Activated naive CD8-positive, alpha-beta T cell treated with anti-CD3 and anti-CD28 coated beads, Interleukin-2, amount 50 U/mL, for 24 hours (primary cell): ENCODE data around the gene TEX261.

ENCODE experiments used
- ATAC-seq: fragments of 150-1000 bp; cut with Tn5 transposase; one replicate; pipeline ENCODE4 v1.10.0; 2021
- DNase-seq: peaks from one replicate; pipeline ENCODE4 v3.0.0; 2021
- H3K27ac Mint-ChIP-seq: one replicate; pipeline ENCODE4 v1.8.0; 2021; ENCODE audit warnings: mild to moderate bottlenecking, mixed read lengths
- H3K27me3 Mint-ChIP-seq: one replicate; pipeline ENCODE4 v1.8.0; 2021; ENCODE audit warnings: mixed read lengths
- H3K36me3 Mint-ChIP-seq: one replicate; pipeline ENCODE4 v1.8.0; 2021; ENCODE audit warnings: low read depth, mixed read lengths
- H3K4me1 Mint-ChIP-seq: one replicate; pipeline ENCODE4 v1.8.0; 2021; ENCODE audit warnings: mixed read lengths
- H3K4me3 Mint-ChIP-seq: one replicate; pipeline ENCODE4 v1.8.0; 2021; ENCODE audit warnings: mild to moderate bottlenecking, moderate library complexity, mixed read lengths
- H3K9me3 Mint-ChIP-seq: one replicate; pipeline ENCODE4 v1.8.0; 2021; ENCODE audit warnings: mixed read lengths

Gene TEX261

GRCh38 chr2:70961648-70961994 lies 33.1 kb downstream of the TEX261 start:
- H3K27me3 Mint-ChIP-seq: peaks cover 21% of the 10 kb centered on the region
- DNase-seq (no peak), ATAC-seq (no peak)
- peaks cover 6% of the 10 kb centered on the region for H3K4me1 Mint-ChIP-seq
- H3K9me3 Mint-ChIP-seq: no peaks in the 10 kb centered on the region
- no peak overlapping the region for H3K27ac Mint-ChIP-seq
- no peaks in the 10 kb centered on the region for H3K36me3 Mint-ChIP-seq
- no peak overlapping the region for H3K4me3 Mint-ChIP-seq

GRCh38 chr2:70960833-70961647 lies 33.6 kb downstream of the TEX261 start:
- H3K9me3 Mint-ChIP-seq: no peaks in the 10 kb centered on the region

GRCh38 chr2:70959851-70960832 lies 34.5 kb downstream of the TEX261 start:
- no peak for DNase-seq

More at GRCh38 chr2:70960833-70961647, 33.6 kb downstream of the TEX261 start:
- Mint-ChIP-seq H3K36me3 (no peaks in the 10 kb centered on the region), H3K27me3 (peaks cover 22% of the 10 kb centered on the region), H3K27ac (no peak overlapping the region), H3K4me1 (peaks cover 6% of the 10 kb centered on the region), H3K4me3 (no peak overlapping the region)
- ATAC-seq (no peak), DNase-seq (no peak)

GRCh38 chr2:70959271-70959761 lies 35.4 kb downstream of the TEX261 start:
- DNase-seq (no peak), ATAC-seq (peak; percentile 49)
- peaks cover 32% of the 10 kb centered on the region for H3K27me3 Mint-ChIP-seq
- H3K4me3 Mint-ChIP-seq: no peak overlapping the region
- no peak overlapping the region for H3K27ac Mint-ChIP-seq
- no peaks in the 10 kb centered on the region for H3K36me3 Mint-ChIP-seq
- H3K4me1 Mint-ChIP-seq: no peaks in the 10 kb centered on the region
- no peaks in the 10 kb centered on the region for H3K9me3 Mint-ChIP-seq

More at GRCh38 chr2:70959851-70960832, 34.5 kb downstream of the TEX261 start:
- peaks cover 4% of the 10 kb centered on the region for H3K4me1 Mint-ChIP-seq
- ATAC-seq: no peak
- H3K27me3 Mint-ChIP-seq: peaks cover 28% of the 10 kb centered on the region
- H3K9me3 Mint-ChIP-seq: no peaks in the 10 kb centered on the region
- no peak overlapping the region for H3K27ac Mint-ChIP-seq
- no peaks in the 10 kb centered on the region for H3K36me3 Mint-ChIP-seq
- no peak overlapping the region for H3K4me3 Mint-ChIP-seq

- no peaks in the 10 kb centered on the region for H3K36me3 Mint-ChIP-seq
- H3K4me1 Mint-ChIP-seq: no peaks in the 10 kb centered on the region
- H3K9me3 Mint-ChIP-seq: no peaks in the 10 kb centered on the region
- DNase-seq: no peak
- no peak overlapping the region for H3K4me3 Mint-ChIP-seq
- peaks cover 27% of the 10 kb centered on the region for H3K27me3 Mint-ChIP-seq
- ATAC-seq: no peak
- H3K27ac Mint-ChIP-seq: no peak overlapping the region
Measured at GRCh38 chr2:70958759-70959158, 35.9 kb downstream of the TEX261 start.

DNA sequence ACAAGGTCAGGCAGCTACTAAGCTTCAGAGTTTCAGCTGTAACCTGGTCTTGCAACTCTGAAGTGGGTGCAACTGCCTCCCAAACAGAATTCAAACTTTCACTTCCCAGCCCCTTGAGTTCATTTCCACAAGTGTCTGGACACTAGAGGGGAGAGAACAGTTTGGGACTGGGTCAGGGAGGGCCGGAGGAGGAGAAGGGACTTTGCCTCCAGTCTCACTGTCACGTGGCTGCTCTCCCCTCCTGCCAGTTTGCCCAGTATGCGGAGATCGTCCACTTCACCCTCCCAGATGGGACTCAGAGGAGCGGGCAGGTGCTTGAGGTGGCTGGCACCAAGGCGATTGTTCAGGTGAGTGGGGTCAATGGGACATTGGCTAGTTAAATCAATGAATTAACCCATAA lies 36.9 kb downstream of the TEX261 start:
- Mint-ChIP-seq H3K27me3 (peaks cover 21% of the 10 kb centered on the region), H3K27ac (no peak overlapping the region), H3K36me3 (no peaks in the 10 kb centered on the region), H3K4me3 (no peak overlapping the region), H3K4me1 (no peaks in the 10 kb centered on the region), H3K9me3 (no peaks in the 10 kb centered on the region)
- DNase-seq: no peak
- no peak for ATAC-seq

GRCh38 chr2:70956141-70956540 lies 38.5 kb downstream of the TEX261 start:
- H3K4me3 Mint-ChIP-seq: no peak overlapping the region
- no peaks in the 10 kb centered on the region for H3K36me3 Mint-ChIP-seq
- H3K4me1 Mint-ChIP-seq: no peaks in the 10 kb centered on the region
- DNase-seq: no peak
- H3K27me3 Mint-ChIP-seq: peaks cover 18% of the 10 kb centered on the region
- ATAC-seq: no peak
- H3K9me3 Mint-ChIP-seq: no peaks in the 10 kb centered on the region
- no peak overlapping the region for H3K27ac Mint-ChIP-seq

- no peak overlapping the region for H3K4me3 Mint-ChIP-seq
- peaks cover 18% of the 10 kb centered on the region for H3K27me3 Mint-ChIP-seq
- H3K36me3 Mint-ChIP-seq: no peaks in the 10 kb centered on the region
- H3K9me3 Mint-ChIP-seq: no peaks in the 10 kb centered on the region
- H3K4me1 Mint-ChIP-seq: no peaks in the 10 kb centered on the region
- ATAC-seq (no peak), DNase-seq (no peak)
- no peak overlapping the region for H3K27ac Mint-ChIP-seq
Measured at GRCh38 chr2:70954886-70955285, 39.8 kb downstream of the TEX261 start.

- H3K4me3 Mint-ChIP-seq: no peak overlapping the region
- no peak for DNase-seq
- no peaks in the 10 kb centered on the region for H3K36me3 Mint-ChIP-seq
- peaks cover 19% of the 10 kb centered on the region for H3K27me3 Mint-ChIP-seq
- no peaks in the 10 kb centered on the region for H3K9me3 Mint-ChIP-seq
- H3K4me1 Mint-ChIP-seq: peaks cover 12% of the 10 kb centered on the region
- no peak overlapping the region for H3K27ac Mint-ChIP-seq
- no peak for ATAC-seq
Measured at GRCh38 chr2:70949086-70949485, 45.6 kb downstream of the TEX261 start.

DNA sequence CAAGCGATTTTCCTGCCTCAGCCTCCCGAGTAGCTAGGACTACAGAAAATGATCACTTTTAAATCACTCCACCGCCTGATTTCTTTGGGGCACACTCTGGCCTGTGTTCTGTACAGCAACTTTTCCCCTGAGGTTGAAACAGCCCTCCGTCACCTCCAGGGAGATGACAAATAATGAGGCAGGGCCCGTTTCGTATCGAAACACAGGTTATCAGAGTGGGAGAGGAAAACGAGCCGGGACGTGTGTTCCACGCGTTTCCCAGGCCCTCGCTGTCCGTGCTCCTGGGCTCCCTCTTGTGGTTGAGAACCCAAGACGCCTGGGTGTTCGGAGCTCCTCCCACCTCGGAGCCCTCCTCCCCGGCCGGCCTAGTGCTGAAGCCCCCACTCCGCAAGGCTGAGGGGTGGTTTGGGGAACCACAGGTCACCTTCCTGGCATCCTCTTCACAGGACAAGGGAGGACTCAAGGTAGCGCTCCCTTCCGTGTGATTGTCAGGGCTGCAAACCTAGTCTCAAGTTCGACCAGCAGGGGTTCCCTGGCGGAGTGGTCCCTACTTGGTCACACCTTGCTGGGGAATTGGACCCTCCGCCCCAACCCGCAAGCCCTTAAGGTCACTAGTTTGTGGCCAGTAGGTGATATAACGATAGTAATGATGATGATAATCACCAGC lies 46.2 kb downstream of the TEX261 start:
- Mint-ChIP-seq H3K4me3 (peak overlapping the region; percentile 75), H3K36me3 (no peaks in the 10 kb centered on the region), H3K4me1 (peaks cover 12% of the 10 kb centered on the region), H3K9me3 (no peaks in the 10 kb centered on the region), H3K27me3 (peaks cover 18% of the 10 kb centered on the region), H3K27ac (peak overlapping the region; percentile 14)
- ATAC-seq (peak; percentile 88), DNase-seq (peak; percentile 87)

DNA sequence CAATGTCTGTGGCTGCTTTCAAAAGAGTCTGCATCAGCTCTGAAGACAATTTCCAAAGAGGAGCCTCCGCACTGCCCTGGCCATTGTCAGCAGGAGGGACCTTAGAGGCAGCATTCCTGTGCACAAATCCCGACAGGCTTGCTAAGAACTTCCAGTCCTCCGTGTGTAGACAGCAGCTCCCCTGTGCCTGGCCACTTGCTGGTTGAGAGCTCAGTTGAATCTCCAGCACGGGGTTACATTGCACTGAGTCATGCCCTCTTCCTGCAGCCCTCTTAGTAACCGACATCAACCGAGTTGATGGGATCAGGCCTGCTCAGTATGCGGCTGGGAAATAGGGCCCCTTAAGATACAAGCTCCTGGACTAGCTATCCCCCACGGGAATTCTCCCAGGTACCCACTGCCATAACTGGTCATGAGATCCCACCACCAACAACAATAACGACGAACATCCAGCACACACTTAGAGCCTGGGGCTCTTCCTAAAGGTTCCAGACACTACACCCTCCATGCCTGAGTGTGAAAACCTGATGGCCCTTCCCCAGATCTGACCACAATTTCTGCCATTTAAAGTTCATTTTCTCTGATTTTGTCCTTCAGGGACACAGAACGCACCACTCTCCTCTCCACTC lies 47.0 kb downstream of the TEX261 start:
- no peaks in the 10 kb centered on the region for H3K9me3 Mint-ChIP-seq
- H3K27ac Mint-ChIP-seq: no peak overlapping the region
- H3K27me3 Mint-ChIP-seq: peaks cover 17% of the 10 kb centered on the region
- H3K4me1 Mint-ChIP-seq: peaks cover 12% of the 10 kb centered on the region
- peak overlapping the region; percentile 75 for H3K4me3 Mint-ChIP-seq
- no peaks in the 10 kb centered on the region for H3K36me3 Mint-ChIP-seq
- ATAC-seq: peak; percentile 53
- peak; percentile 17 for DNase-seq

- H3K4me1 Mint-ChIP-seq: peaks cover 12% of the 10 kb centered on the region
- no peaks in the 10 kb centered on the region for H3K36me3 Mint-ChIP-seq
- H3K9me3 Mint-ChIP-seq: no peaks in the 10 kb centered on the region
- H3K27ac Mint-ChIP-seq: no peak overlapping the region
- H3K4me3 Mint-ChIP-seq: no peak overlapping the region
- H3K27me3 Mint-ChIP-seq: peaks cover 19% of the 10 kb centered on the region
- ATAC-seq (no peak), DNase-seq (peak; percentile 52)
Measured at GRCh38 chr2:70946832-70947442, 47.7 kb downstream of the TEX261 start.

DNA sequence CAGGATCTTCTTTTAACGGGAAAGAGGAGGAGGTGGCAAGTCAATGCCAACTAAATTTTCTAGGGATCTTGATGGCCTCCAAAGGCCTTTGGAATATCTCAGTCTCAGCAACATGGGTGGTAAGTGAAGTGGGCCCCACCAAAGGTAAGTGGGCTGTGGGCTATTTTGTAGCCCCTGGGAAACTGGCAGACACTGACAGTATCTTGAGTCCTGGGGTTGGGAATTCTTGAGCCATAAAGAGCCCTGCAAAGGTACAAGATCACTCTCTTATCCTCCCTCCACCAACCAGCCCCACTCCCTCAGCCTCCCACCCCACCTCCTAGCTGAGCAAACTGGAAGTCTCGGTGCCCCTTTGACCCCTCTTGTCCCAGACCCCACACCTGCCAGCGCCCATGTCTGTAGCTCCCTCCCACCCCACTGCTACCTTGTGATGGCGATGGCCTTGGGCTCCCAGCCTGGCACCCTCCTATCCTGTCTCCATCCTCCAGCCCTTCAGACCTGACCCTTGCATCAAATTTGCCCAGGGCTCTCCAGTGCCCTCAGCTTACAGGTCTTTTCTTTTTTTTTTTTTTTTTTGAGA lies 50.5 kb downstream of the TEX261 start:
- Mint-ChIP-seq H3K27ac (no peak overlapping the region), H3K36me3 (no peaks in the 10 kb centered on the region), H3K4me3 (no peak overlapping the region), H3K4me1 (peaks cover 12% of the 10 kb centered on the region), H3K9me3 (no peaks in the 10 kb centered on the region), H3K27me3 (peaks cover 20% of the 10 kb centered on the region)
- DNase-seq: no peak
- no peak for ATAC-seq
